Effector CD8-positive, alpha-beta T cell (primary cell): Measurements from ENCODE around the gene UNC93A.
"Not testable (repeated sequence)": the region's sequence is repeated elsewhere in the genome, so short reads cannot be mapped to it uniquely, and the experiment has no call there.

Experiments used
- DNase-seq: peaks from one replicate; lab custom pipeline; 2025; lab: John Stamatoyannopoulos, UW

UNC93A gene

DNA sequence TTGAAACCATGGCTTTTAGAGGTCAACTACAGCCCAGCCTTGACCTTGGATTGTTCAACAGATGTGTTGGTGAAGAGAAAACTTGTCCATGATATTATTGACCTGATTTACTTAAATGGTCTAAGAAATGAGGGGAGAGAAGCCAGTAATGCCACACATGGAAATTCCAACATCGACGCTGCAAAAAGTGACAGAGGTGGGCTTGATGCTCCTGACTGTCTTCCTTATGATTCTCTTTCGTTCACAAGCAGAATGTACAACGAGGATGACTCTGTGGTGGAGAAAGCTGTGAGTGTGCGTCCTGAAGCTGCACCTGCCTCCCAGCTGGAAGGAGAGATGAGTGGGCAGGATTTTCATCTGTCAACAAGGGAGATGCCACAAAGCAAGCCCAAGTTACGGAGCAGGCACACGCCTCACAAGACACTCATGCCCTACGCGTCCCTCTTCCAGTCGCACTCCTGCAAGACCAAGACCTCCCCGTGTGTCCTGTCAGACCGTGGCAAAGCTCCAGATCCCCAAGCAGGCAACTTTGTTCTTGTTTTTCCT, 50.0 kb downstream of the UNC93A start:
- DNase-seq: no peak

DNA sequence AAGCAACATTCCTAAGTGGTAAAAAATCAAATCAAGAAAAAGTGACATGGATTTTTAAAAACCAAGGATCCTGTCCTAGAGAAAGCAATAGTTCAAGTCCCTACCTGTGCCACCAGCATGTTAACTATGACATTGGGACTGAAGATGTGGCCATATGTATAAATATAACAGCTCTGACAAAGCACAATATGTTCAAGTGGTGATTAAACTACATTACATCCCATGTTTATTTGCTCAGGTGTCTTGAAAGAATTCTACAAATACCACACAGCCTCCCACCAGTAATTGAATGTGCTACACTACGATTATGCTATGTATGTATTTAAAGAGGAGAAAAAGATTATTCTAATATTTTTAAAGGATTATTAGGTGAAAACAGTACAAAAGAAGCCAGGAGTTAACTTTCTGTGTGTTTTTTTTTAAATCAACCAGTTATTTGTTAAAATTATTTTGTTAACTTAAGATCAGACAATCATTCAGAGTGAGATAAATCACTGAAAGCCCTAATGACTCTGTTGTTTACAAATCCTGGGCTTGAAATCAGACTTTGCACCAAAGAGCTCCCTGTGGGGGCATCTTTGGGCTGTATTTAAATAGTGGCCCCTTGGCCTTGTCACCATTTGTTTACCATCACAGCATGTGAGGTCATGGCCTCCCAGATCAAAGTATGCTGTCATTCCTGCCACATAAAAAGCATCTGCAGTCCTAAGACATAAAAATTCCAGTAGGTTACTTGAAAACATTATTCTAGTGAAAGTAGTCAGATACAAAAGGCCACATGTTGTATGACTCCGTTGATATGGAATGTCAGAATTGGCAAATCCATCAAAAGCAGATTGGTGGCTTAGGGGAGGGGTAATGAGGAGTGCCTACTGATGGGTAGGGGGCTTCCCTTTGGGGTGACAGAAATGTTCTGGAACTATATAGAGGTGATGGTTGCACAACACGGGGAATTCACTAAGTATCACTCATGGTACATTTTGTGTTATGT, 50.8 kb downstream of the UNC93A start:
- no peak for DNase-seq

DNA sequence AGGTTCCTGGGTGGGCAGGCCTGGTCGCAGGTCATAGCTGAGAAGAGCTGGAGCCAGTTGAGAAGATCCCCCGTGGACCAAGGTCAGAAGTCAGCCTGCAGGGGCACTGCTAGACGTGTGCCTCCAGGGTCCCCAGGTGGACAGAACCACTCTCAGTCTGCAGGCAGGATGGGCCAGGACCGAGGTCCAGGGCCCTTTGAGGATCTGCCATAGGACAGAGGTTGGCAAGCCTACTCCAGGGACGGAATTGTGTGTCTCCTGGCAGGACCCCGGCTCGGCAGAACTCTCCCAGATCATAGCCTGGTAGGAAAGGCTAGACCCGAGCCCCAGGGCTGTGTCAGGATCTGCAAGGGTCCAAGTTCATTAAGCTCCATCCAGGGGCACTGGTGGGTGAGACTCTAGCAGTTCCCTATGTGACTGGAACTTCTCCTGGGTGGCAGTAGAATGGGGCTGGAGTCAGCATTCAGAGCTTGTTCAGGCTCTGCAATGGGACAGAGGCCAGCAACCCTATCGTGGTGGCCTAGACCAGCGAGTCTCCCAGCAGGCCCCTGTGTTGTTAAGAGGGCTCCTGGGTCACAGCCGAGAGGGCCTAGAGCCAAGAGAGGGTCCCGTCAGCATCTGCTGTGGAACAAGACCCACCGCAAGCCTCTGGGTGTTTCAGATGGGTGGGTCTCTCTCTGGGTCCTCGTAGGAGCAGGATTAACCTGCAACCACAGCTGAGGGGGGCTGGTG, 51.9 kb downstream of the UNC93A start:
- DNase-seq: no peak

DNA sequence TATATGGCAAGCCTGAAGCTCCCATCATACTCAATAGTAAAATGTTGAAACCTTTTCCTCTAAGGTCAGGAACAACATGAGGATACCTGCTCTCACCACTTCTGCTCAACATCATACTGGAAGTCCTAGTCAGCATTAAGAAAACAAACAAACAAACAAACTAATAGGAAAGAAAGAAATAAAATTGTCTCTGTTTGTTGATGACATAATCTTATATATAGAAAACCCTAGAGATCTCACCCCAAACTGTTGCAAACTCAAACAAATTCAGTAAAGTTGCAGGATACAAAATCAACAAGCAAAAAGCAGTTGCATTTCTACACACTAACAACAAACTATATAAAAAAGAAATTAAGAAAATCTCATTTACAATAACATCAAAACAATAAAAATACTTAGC, 54.2 kb downstream of the UNC93A start:
- no peak for DNase-seq

DNA sequence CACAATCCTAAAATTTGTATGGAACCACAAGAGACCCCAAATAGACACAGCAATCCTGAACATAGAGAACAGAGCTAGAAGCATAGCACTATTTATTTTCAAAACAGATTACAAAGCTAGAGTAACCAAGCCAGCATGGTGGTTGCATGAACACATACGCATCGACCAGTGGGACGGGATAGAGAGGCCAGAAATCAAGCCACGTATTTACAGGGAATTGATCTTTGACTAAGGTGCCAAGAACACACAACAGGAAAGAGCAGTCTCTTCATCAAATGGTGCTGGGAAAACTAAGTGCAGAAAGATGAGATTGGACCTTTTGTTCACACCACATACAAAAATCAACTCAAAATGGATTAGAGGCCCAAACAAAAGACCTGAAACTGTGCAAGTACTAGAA, 54.8 kb downstream of the UNC93A start:
- DNase-seq: no peak

DNA sequence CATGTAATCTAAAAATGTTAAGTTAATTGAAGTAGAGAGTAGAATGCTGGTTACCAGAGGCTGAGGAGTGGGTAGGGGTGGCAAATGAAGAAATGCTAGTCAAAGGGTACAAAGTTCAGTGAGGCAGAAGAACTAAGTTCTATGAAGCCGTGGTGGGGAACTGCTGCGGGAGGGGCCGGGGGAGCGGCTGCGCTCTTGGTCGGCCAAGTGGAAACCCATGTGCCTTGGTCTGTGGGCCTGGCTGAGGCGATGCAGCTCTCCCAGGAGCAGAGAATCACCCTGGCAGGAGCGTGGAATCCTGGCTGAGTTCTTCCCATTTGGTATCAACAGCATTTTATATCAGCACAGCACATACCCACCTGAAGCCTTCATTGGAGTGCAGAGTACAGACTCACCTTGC, 56.1 kb downstream of the UNC93A start:
- no peak for DNase-seq

DNA sequence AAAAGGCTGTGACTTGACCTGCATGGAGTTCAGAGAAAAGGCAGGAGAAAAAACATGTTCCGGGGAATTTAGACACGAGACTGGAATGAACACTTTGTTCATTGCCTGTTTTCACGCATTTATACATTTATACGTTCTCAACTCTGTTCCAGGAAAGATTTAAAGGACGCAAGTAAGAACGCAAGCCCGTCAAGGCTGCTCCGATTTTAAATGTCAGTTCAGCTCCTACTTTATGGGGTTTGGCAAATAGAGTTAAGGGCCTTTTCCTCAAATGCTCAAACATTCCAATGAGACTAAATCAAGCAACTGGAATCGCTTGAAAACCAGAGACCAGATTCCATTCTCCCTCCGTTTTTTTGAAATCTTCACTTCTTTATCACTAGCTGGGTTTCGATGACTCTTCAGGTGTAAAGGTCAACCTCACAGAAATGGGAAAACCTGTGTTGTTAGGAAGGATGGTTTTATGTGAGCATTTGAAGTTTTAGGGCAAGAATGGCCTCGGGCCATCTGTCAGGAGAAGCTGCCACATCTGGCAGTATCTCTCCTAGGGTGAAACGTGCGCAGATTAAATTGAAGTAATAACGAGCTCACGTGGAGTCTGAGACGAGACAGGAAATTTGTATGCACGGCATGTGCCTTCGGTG, 58.6 kb downstream of the UNC93A start:
- no peak for DNase-seq

DNA sequence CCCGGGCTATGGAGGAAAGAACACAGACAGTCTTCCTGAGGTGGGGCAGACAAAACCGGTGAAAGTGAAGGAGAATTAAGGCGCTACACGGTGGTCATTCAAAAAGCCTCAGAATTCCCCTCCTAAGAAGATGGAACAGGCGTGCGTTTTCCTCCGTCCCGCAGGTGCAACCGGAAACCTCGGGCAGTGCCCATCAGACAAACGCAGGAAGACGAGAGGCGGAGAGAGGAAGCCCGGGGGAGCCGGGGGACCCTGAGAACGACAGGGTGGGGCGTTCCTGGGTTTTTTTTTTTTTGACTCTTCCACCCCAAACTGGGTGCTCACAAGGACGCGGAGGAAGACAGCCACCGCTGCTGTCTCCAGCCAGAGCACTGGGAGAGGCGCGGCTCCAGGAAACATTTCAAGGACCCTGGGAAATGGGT, 59.2 kb downstream of the UNC93A start:
- no peak for DNase-seq

DNA sequence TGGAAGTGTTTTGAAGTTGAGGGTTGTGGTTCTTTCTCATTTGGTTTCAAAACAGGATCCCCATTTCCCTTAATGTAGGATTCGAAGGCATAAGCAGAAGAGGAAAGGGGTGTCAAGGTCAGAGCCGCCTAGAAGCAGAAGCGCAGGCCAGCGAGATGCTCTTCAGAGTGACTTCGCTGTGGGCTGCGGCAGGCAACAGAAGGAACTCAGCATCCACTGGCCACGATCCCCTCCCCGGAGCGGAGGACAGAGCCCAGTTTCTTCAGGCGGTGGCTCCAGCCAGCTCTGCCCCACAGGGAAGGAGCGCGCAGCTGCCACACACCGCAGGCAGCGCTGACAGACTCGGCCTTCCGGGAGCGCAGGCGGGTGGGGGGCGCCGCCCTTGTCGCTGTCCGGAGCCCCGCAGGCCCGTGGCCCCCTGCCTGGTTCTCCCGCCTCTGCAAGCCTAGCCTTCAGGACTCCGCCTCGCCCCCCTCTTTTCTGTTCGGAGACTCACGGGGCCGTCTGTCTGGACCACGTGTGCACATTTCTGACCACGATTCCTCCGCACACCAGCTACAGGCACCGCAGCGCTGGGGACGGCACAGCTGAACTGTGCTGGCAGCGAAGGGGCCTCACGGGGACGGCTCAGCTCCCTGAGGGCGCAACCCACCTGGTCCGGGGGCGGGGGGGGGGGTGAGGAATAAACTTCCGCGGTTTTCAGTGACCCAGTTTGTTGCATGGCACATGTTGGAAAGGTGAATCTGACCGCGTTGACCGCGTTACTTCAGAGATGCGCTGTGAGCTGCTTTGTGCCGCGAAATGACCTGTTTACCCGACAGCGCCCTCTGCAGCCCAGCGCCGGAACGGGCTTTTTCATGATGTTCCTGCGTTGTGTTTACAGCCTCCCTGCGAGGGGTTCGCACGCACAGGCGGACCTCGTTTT, 59.9 kb downstream of the UNC93A start:
- peak; percentile 53 for DNase-seq

DNA sequence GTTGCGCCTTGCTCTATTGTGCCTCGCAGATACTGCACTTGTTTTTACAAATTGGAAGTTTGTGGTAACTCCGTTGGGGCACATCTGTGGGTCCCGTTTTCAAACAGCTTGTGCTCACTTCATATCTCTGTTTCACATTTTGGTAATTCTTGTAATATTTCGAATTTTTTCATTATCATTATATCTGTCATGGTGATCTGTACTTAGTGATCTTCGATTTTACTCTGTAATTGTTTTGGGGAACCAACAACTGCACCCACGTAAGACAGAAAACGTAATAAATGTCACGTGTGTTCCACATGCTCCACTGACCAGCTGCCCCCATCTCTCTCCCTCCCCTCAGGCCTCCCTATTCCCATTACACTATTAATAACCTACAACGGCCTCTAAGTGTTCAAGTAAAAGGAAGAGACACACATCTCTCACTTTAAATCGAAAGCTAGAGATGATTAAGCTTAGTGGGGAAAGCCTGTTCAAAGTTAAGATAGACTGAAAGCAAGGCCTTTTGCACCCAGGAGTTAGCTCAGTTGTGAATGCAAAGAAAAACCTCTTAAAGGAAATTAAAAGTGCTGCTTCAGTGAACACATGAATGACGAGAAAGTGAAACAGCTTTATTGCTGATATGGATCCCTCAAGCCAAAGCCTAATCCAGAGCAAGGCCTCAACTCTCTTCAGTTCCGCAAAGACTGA, 60.7 kb downstream of the UNC93A start:
- no peak for DNase-seq

DNA sequence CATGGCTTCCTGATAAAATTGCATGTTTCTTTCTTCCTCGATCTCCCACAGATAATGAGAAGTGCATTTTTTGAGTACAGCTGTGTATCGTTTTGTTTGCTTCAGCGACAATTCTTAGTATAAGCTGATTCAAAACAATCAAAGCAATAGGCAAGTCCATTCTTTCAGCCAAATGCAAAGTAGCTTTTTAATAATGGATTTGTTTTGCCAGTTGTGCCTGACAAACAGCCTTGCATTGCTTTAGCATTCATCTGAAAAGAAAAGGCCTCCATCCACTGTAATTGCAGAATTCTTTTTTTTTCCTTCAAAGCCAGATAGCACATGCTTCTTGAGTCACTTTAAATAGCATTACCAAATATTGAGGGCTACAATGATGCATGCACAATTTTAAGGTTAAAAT, 65.8 kb downstream of the UNC93A start:
- no peak for DNase-seq

DNA sequence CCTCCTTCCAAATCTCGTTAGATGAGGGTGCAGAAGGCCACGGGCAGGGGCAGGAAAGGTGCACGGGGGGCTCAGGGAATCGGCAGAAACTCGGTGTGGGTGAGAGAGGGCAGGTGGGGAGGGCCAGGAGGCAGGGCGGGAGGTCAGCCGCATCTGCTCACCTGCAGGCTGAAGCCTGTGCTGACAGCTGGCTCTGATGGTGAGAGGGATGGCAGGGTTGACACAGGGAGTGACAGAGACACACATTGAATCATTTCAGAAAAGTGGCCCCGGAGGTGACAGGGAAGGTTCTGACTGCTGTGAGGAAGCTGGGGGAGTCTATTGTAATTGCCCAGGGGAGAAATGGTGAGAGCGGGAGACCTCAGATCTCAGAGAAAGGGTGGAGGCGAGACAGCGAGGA, 67.3 kb downstream of the UNC93A start:
- DNase-seq: not testable (repeated sequence)

DNA sequence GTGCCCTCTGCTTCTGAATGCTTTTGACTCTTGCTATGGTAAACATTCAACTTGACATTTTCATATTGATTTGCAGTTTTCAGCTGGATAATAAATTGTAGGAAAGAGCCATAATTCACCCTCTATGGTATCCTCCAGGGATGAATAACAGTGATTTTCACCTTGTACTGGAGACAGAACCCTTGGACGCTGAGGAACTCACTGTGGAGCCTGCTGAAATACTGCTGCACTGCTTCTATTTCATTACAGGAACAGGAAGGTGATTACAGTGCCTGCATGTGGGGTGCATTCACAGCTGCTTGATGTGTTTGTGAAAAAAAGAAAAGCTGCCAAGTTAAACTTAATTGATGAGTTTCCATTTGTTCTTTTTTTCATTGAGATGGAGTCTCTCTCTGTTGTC, 70.1 kb downstream of the UNC93A start:
- not testable (repeated sequence) for DNase-seq
